ENCODE results near the gene MAPKAPK2.
A peak's percentile ranks its signal among the peaks of the same experiment; 100 is the strongest.

MAPKAPK2 gene

GRCh38 chr1:206658264-206658980 is 26.3 kb upstream of the MAPKAPK2 start:
- H3K4me3 ChIP-seq (ENCODE audit: low read depth, low read length), result no peak overlapping the region
- H3K9me3 ChIP-seq (ENCODE audit: control insufficient read depth, insufficient read depth, low read depth, low read length), result no peaks in the 10 kb centered on the region
- ChIA-PET POLR2A (interaction anchor here (1.3 to 1.8 kb wide), 3 partner anchors 23 to 395 kb away, joined by 4 to 7 read pairs (median 5); partner anchors contain the start of genes DYRK3 and PFKFB2), CTCF (interaction anchor here (0.7 to 25.1 kb wide), 20 partner anchors 9 to 326 kb away, joined by 3 to 380 read pairs (median 4); partner anchors contain the start of gene DYRK3)
- H3K4me1 ChIP-seq (ENCODE audit: control insufficient read depth, insufficient read depth, low read length), result peaks cover 8% of the 10 kb centered on the region
- TF ChIP-seq ZNF707 (tag by site-specific recombination; IDR thresholded peaks at IDR 0.05) (no peak), ZNF600 (tag by site-specific recombination; IDR thresholded peaks at IDR 0.05) (peak; percentile 35; the same call in 1 of the 2 replicates), ZEB2 (tag by site-specific recombination; IDR thresholded peaks at IDR 0.05) (no peak), EGR2 (tag by site-specific recombination; IDR thresholded peaks at IDR 0.05; ENCODE audit: low read depth) (no peak), ZNF16 (tag by site-specific recombination; IDR thresholded peaks at IDR 0.05; ENCODE audit: low read depth) (no peak), GLIS1 (tag by site-specific recombination; IDR thresholded peaks at IDR 0.05) (peak; percentile 74), HOXA7 (CRISPR knock-in tag; IDR thresholded peaks at IDR 0.05; ENCODE audit: borderline replicate concordance) (no peak), ZBTB17 (tag by site-specific recombination; IDR thresholded peaks at IDR 0.05) (0 out of 2 replicates have a peak, but pooled peaks have one; percentile 15), ZNF184 (tag by site-specific recombination; IDR thresholded peaks at IDR 0.05) (no peak), ZNF639 (tag by site-specific recombination; IDR thresholded peaks at IDR 0.05) (no peak), ZIC2 (tag by site-specific recombination; IDR thresholded peaks at IDR 0.05) (peak; percentile 60), GLIS2 (tag by site-specific recombination; IDR thresholded peaks at IDR 0.05) (peak; percentile 44; the same call in 1 of the 2 replicates), ZNF341 (tag by site-specific recombination; IDR thresholded peaks at IDR 0.05; ENCODE audit: low read depth) (peak; percentile 75), REPIN1 (tag by site-specific recombination; IDR thresholded peaks at IDR 0.05; ENCODE audit: low read depth) (no peak)
- TF ChIP-seq, protein P1, sequence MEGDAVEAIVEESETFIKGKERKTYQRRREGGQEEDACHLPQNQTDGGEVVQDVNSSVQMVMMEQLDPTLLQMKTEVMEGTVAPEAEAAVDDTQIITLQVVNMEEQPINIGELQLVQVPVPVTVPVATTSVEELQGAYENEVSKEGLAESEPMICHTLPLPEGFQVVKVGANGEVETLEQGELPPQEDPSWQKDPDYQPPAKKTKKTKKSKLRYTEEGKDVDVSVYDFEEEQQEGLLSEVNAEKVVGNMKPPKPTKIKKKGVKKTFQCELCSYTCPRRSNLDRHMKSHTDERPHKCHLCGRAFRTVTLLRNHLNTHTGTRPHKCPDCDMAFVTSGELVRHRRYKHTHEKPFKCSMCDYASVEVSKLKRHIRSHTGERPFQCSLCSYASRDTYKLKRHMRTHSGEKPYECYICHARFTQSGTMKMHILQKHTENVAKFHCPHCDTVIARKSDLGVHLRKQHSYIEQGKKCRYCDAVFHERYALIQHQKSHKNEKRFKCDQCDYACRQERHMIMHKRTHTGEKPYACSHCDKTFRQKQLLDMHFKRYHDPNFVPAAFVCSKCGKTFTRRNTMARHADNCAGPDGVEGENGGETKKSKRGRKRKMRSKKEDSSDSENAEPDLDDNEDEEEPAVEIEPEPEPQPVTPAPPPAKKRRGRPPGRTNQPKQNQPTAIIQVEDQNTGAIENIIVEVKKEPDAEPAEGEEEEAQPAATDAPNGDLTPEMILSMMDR (tag by site-specific recombination; IDR thresholded peaks at IDR 0.05), result peak; percentile 64; the same call in 1 of the 2 replicates
- no peaks in the 10 kb centered on the region for H3K36me3 ChIP-seq (ENCODE audit: control insufficient read depth in 2 of 2, insufficient read depth in 1 of 2, low read length in 2 of 2)
- H3K27ac ChIP-seq (ENCODE audit: extremely low read depth, low read depth, low read length), result no peak overlapping the region

DNA sequence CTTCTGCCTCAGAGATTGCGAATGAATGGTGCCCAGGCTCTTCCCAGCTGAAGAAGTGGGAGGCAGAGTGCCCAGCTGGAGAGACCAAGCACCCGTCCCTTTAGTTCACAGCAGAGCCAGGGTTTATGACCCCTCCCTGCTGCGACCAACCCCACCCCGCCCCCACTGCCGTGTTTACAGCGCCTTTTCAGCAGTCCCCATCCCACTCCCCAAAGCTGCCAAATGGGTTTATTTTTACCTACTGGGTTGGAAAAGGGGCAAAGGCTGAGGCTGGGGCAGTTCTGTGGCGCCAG is 25.8 kb upstream of the MAPKAPK2 start:
- Histone ChIP-seq H3K36me3 (ENCODE audit: control insufficient read depth in 2 of 2, insufficient read depth in 1 of 2, low read length in 2 of 2) (no peaks in the 10 kb centered on the region), H3K4me3 (ENCODE audit: low read depth, low read length) (no peak overlapping the region), H3K27ac (ENCODE audit: extremely low read depth, low read depth, low read length) (no peak overlapping the region), H3K4me1 (ENCODE audit: control insufficient read depth, insufficient read depth, low read length) (peaks cover 8% of the 10 kb centered on the region), H3K9me3 (ENCODE audit: control insufficient read depth, insufficient read depth, low read depth, low read length) (no peaks in the 10 kb centered on the region)
- ChIA-PET POLR2A (interaction anchor here (0.6 to 1.7 kb wide), 3 partner anchors 24 to 394 kb away, joined by 4 to 8 read pairs (median 5); partner anchors contain the start of genes DYRK3 and PFKFB2), CTCF (interaction anchor here (0.6 to 25.1 kb wide), 16 partner anchors 8 to 180 kb away, joined by 3 to 380 read pairs (median 4); partner anchors contain the start of gene DYRK3)
- no peak for TF ChIP-seq TRIM28 (IDR thresholded peaks at IDR 0.05; ENCODE audit: borderline replicate concordance, low read length)
- no peak for TF ChIP-seq ZNF530 (tag by site-specific recombination; IDR thresholded peaks at IDR 0.05; ENCODE audit: low read depth)
- TF ChIP-seq SP2 (tag by site-specific recombination; IDR thresholded peaks at IDR 0.05), result no peak
- TF ChIP-seq, protein P2, sequence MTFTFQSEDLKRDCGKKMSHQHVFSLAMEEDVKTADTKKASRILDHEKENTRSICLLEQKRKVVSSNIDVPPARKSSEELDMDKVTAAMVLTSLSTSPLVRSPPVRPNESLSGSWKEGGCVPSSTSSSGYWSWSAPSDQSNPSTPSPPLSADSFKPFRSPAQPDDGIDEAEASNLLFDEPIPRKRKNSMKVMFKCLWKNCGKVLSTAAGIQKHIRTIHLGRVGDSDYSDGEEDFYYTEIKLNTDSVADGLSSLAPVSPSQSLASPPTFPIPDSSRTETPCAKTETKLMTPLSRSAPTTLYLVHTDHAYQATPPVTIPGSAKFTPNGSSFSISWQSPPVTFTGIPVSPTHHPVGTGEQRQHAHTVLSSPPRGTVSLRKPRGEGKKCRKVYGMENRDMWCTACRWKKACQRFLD (tag by site-specific recombination; IDR thresholded peaks at IDR 0.05), result no peak
- TF ChIP-seq, protein P3, sequence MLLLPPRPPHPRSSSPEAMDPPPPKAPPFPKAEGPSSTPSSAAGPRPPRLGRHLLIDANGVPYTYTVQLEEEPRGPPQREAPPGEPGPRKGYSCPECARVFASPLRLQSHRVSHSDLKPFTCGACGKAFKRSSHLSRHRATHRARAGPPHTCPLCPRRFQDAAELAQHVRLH (tag by site-specific recombination; IDR thresholded peaks at IDR 0.05), result no peak
- no peak for TF ChIP-seq ZBTB20 (tag by site-specific recombination; IDR thresholded peaks at IDR 0.05)
- TF ChIP-seq PRDM1 (tag by site-specific recombination; IDR thresholded peaks at IDR 0.05), result no peak
- TF ChIP-seq ZNF280D (tag by site-specific recombination; IDR thresholded peaks at IDR 0.05), result no peak
- no peak for TF ChIP-seq GLI2 (tag by site-specific recombination; IDR thresholded peaks at IDR 0.05; ENCODE audit: borderline replicate concordance, low read depth)
- no peak for TF ChIP-seq SALL2 (tag by site-specific recombination; IDR thresholded peaks at IDR 0.05; ENCODE audit: borderline replicate concordance)
- no peak for TF ChIP-seq ZFP3 (tag by site-specific recombination; IDR thresholded peaks at IDR 0.05; ENCODE audit: low read depth)
- TF ChIP-seq, protein P4, sequence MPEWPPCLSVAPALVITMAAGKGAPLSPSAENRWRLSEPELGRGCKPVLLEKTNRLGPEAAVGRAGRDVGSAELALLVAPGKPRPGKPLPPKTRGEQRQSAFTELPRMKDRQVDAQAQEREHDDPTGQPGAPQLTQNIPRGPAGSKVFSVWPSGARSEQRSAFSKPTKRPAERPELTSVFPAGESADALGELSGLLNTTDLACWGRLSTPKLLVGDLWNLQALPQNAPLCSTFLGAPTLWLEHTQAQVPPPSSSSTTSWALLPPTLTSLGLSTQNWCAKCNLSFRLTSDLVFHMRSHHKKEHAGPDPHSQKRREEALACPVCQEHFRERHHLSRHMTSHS (tag by site-specific recombination; IDR thresholded peaks at IDR 0.05), result no peak

Data from HEK293 (cell line).